Activated B cell treated with CpG ODN at 0.5 μM for 24 hours (primary cell): ENCODE data around the gene NIPAL1. TPM values are rescaled to one million over a fixed set of nuclear protein-coding genes. Genes with fewer than 3 reads are reported as not detected.

ENCODE experiments used
- ATAC-seq: fragments of 200-7000 bp; cut with Tn5 transposase; one replicate; pipeline ENCODE4 v1.10.0; 2021; ENCODE audit warnings: low read depth, mild to moderate bottlenecking, moderate library complexity
- CTCF ChIA-PET: fragments of 350-600 bp; sonication (Branson Sonifier 250); formaldehyde crosslinking; loops from one replicate; lab custom pipeline; 2021; ENCODE audit warnings: antibody characterized with exemption; lab: Charles Lee
- POLR2A ChIA-PET: fragments of 350-600 bp; sonication (Branson Sonifier 250); formaldehyde crosslinking; loops from one replicate; lab custom pipeline; 2021; ENCODE audit warnings: antibody characterized with exemption; lab: Charles Lee
- DNase-seq: peaks from one replicate; pipeline ENCODE4 v3.0.0; 2022
- H3K27ac Mint-ChIP-seq: one replicate; pipeline ENCODE4 v1.8.0; 2020; ENCODE audit warnings: mixed read lengths
- H3K27me3 Mint-ChIP-seq: one replicate; pipeline ENCODE4 v1.8.0; 2021; ENCODE audit warnings: mixed read lengths
- H3K36me3 Mint-ChIP-seq: one replicate; pipeline ENCODE4 v1.8.0; 2021; ENCODE audit warnings: low read depth, mixed read lengths
- H3K4me1 Mint-ChIP-seq: one replicate; pipeline ENCODE4 v1.8.0; 2021; ENCODE audit warnings: mixed read lengths
- H3K4me3 Mint-ChIP-seq: one replicate; pipeline ENCODE4 v1.8.0; 2020; ENCODE audit warnings: mild to moderate bottlenecking, mixed read lengths
- H3K9me3 Mint-ChIP-seq: one replicate; pipeline ENCODE4 v1.8.0; 2020; ENCODE audit warnings: mixed read lengths
- CTCF ChIP-seq: fragments of 200-600 bp; IDR thresholded peaks from one replicate; pipeline ENCODE4 v1.8.0; 2022; ENCODE audit warnings: antibody characterized with exemption, mild to moderate bottlenecking
- intact Hi-C: fragments of 100-400 bp; cut with micrococcal nuclease; formaldehyde crosslinking; loops from one replicate; pipeline ENCODE4 v1.15.1; 2024
- total RNA-seq: library from RNA; stranded (reverse); gene quantifications from 2 replicates; pipeline ENCODE4 v1.2.3, GENCODE V29; 2022

Gene NIPAL1
- total RNA-seq, 1 donor from 2014 or later = 0.69 TPM

GRCh38 chr4:48042979-48043461, 26.4 kb downstream of the NIPAL1 start:
- no peak for TF ChIP-seq CTCF
- ChIA-PET POLR2A (no interaction called here), CTCF (interaction anchor here (3.7 kb wide), 1 partner anchor 9 kb away, joined by 13 read pairs; no protein-coding TSS in a partner anchor)
- no peak for ATAC-seq
- Mint-ChIP-seq H3K4me3 (no peak overlapping the region), H3K27me3 (peaks cover 32% of the 10 kb centered on the region), H3K4me1 (peaks cover 63% of the 10 kb centered on the region), H3K36me3 (no peaks in the 10 kb centered on the region), H3K9me3 (no peaks in the 10 kb centered on the region), H3K27ac (no peak overlapping the region)
- intact Hi-C loops = loop anchor here (10.0 kb wide), 2 partner anchors 478 to 862 kb away; partner anchors contain the start of gene OCIAD2
- no peak for DNase-seq

GRCh38 chr4:48043504-48043903, 26.9 kb downstream of the NIPAL1 start:
- DNase-seq = no peak
- no peak for ATAC-seq
- Mint-ChIP-seq H3K4me1 (peaks cover 64% of the 10 kb centered on the region), H3K27me3 (peaks cover 32% of the 10 kb centered on the region), H3K4me3 (no peak overlapping the region), H3K27ac (no peak overlapping the region), H3K9me3 (no peaks in the 10 kb centered on the region), H3K36me3 (no peaks in the 10 kb centered on the region)
- ChIA-PET CTCF (interaction anchor here (3.7 kb wide), 1 partner anchor 9 kb away, joined by 13 read pairs; no protein-coding TSS in a partner anchor), POLR2A (no interaction called here)
- TF ChIP-seq CTCF = no peak
- intact Hi-C loops = loop anchor here (10.0 kb wide), 2 partner anchors 479 to 861 kb away; partner anchors contain the start of gene OCIAD2

GRCh38 chr4:48044298-48044697, 27.7 kb downstream of the NIPAL1 start:
- TF ChIP-seq CTCF = no peak
- no peaks in the 10 kb centered on the region for H3K9me3 Mint-ChIP-seq
- CTCF ChIA-PET = interaction anchor here (3.7 kb wide), 1 partner anchor 10 kb away, joined by 13 read pairs; no protein-coding TSS in a partner anchor
- no peaks in the 10 kb centered on the region for H3K36me3 Mint-ChIP-seq
- POLR2A ChIA-PET = no interaction called here
- DNase-seq = no peak
- ATAC-seq = no peak
- peaks cover 32% of the 10 kb centered on the region for H3K27me3 Mint-ChIP-seq
- peak overlapping the region; percentile 11 for H3K4me3 Mint-ChIP-seq
- intact Hi-C loops = loop anchor here (10.0 kb wide), 2 partner anchors 479 to 861 kb away; partner anchors contain the start of gene OCIAD2
- no peak overlapping the region for H3K27ac Mint-ChIP-seq
- peaks cover 68% of the 10 kb centered on the region for H3K4me1 Mint-ChIP-seq

- no peak overlapping the region for H3K4me3 Mint-ChIP-seq
- CTCF ChIA-PET = interaction anchor here (0.9 to 4.7 kb wide), 3 partner anchors 11 to 41 kb away, joined by 5 to 54 read pairs (median 13); no protein-coding TSS in a partner anchor
- TF ChIP-seq CTCF = no peak
- no peak for ATAC-seq
- no peaks in the 10 kb centered on the region for H3K9me3 Mint-ChIP-seq
- H3K27me3 Mint-ChIP-seq = peaks cover 45% of the 10 kb centered on the region
- intact Hi-C loops = loop anchor here (2.0 to 10.0 kb wide), 6 partner anchors 13 to 859 kb away; partner anchors contain the start of genes OCIAD2 and SLAIN2
- POLR2A ChIA-PET = interaction anchor here (1.3 to 4.5 kb wide), 3 partner anchors 8 to 12 kb away, joined by 8 to 60 read pairs (median 17); no protein-coding TSS in a partner anchor
- H3K36me3 Mint-ChIP-seq = no peaks in the 10 kb centered on the region
- H3K4me1 Mint-ChIP-seq = peaks cover 71% of the 10 kb centered on the region
- H3K27ac Mint-ChIP-seq = no peak overlapping the region
- DNase-seq = no peak
Observed at GRCh38 chr4:48046059-48046458, 29.5 kb downstream of the NIPAL1 start.

GRCh38 chr4:48047421-48047844, 30.9 kb downstream of the NIPAL1 start:
- no peaks in the 10 kb centered on the region for H3K36me3 Mint-ChIP-seq
- ATAC-seq (peak; percentile 94), DNase-seq (peak; percentile 65)
- H3K4me3 Mint-ChIP-seq = peak overlapping the region; percentile 72
- no peak for TF ChIP-seq CTCF
- POLR2A ChIA-PET = interaction anchor here (0.6 to 4.5 kb wide), 5 partner anchors 9 to 584 kb away, joined by 3 to 60 read pairs (median 8); partner anchors contain the start of gene COMMD8
- CTCF ChIA-PET = interaction anchor here (1.1 to 4.7 kb wide), 5 partner anchors 13 to 81 kb away, joined by 3 to 54 read pairs (median 5); partner anchors contain the start of gene CNGA1
- intact Hi-C loops = loop anchor here (1.0 to 10.0 kb wide), 9 partner anchors 11 to 857 kb away; partner anchors contain the start of genes CNGA1, NFXL1, NIPAL1 and OCIAD2
- H3K27ac Mint-ChIP-seq = peak overlapping the region; percentile 65
- peaks cover 42% of the 10 kb centered on the region for H3K27me3 Mint-ChIP-seq
- H3K4me1 Mint-ChIP-seq = peaks cover 63% of the 10 kb centered on the region
- no peaks in the 10 kb centered on the region for H3K9me3 Mint-ChIP-seq
